GM19099 (cell line): ENCODE measurements around the gene CLDN18.

Experiments used
- POLR2A ChIP-seq: IDR thresholded peaks from 3 replicates; pipeline ENCODE4 v1.6.1; 2011; ENCODE audit warnings: low read depth; ENCODE audit not compliant: insufficient read length; ENCODE audit errors: extremely low read depth

CLDN18 gene

GRCh38 chr3:138009476-138010272, at the start of gene CLDN18:
Gene CLDN18 (plus strand): TSS chr3:138010165. CDS start chr3:138010226, 61 bp downstream.
- TF ChIP-seq POLR2A = no peak

DNA sequence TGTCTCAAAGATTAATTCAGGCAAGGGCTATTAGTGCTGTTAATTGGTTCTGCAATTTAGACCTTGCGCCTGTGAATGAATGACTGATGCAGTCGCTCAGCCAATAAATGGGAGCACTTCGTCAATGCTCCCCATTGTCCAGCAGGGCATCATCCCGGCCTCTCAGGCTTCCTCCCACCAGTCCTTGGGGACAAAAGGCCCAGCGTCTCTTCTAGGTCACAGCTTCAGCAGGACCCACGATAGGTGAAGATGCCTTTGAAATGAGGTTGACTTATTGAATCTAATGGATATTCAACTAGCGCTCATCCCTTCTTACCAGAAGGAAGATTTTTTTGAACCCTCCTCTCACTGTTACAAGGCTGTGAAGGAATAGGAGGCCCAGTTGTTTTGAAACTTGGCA, 47.7 kb upstream of the CLDN18 start:
- no peak for TF ChIP-seq POLR2A

GRCh38 chr3:137963463-137963862, 46.5 kb upstream of the CLDN18 start:
- no peak for TF ChIP-seq POLR2A

DNA sequence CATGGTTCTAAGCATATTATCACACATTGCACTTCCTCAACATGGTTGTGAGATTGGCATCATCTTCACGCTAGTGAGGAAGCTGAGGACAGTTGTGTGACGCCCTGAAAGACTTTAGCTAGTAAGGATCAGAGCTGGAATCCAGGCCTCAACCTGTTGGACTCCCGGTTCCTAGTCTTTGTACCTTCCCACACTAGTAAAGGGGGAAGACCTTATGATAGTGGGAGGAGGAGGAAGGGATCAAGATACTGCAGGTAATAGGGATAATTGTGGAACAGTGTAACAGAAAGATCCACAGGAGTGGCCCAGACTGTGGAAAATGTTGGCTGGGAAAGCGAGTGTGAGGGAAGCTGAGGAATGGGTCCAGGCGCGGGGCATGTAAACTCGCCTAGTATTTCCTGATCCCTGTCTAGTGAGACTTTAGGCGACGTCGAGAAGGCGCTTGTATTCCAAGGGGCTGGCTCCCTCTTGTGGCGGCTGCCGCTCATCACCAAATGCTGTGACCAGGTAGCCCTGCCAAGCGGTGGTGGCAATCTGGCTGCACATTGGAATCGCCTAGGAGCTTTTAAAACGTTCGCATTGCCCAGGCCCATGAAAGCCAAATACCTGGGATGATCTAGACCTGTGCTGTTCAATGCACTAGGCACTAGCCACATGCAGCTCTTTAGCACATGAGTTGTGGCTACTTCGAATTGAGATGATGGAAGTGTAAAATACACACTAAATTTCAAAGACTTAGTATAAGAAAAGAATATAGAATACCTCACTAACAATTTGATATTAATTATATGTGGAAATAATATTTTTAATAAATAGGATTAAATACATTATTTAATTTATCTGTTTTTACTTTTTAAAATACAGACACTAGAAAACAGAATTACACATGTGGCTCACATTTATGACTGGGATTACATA, 38.8 kb upstream of the CLDN18 start:
- TF ChIP-seq POLR2A = no peak

DNA sequence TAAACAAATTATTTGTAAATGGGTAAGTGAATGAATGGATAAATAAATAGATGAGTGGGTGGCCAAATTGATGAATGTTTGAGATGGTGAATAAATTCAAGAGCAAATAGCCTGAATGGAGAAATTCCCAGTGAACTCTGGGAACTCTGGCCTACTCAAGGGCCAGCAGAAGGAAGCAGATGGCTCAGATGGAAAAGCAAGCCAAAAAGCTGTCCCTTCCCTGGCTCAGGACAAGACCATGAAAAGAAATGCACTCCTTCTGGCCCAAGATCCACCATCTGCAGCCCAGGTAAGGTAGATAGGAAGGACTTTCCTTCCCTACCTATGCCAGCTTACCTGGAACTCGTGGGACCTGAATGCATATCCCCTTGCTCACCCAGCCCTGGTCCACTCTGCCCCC, 37.6 kb upstream of the CLDN18 start:
- TF ChIP-seq POLR2A = no peak

GRCh38 chr3:137978328-137978727, 31.6 kb upstream of the CLDN18 start:
- TF ChIP-seq POLR2A = no peak

- TF ChIP-seq POLR2A = no peak
Measured at GRCh38 chr3:137987723-137988122, 22.2 kb upstream of the CLDN18 start.

DNA sequence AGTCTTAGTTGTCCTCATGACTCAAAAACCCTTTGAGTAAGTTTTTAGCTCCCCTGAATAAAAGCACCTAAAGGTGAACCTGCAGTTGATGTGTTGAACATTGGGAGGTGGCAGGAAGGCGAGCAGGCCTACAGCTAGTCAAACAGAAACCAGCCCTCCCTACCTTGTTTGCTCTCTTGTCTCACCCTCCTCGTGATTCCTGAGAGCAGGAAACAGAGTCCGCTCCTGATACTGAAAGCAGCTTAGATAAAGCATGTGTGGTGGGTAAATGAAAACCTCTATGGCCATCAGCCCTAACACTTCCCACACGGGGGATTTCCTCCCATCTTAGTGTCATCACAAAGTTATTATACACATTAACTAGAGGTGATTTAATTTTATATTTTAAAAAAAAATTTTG, 21.8 kb upstream of the CLDN18 start:
- no peak for TF ChIP-seq POLR2A

GRCh38 chr3:137988982-137989381, 21.0 kb upstream of the CLDN18 start:
- TF ChIP-seq POLR2A = no peak

- no peak for TF ChIP-seq POLR2A
Measured at GRCh38 chr3:137990427-137990826, 19.5 kb upstream of the CLDN18 start.

DNA sequence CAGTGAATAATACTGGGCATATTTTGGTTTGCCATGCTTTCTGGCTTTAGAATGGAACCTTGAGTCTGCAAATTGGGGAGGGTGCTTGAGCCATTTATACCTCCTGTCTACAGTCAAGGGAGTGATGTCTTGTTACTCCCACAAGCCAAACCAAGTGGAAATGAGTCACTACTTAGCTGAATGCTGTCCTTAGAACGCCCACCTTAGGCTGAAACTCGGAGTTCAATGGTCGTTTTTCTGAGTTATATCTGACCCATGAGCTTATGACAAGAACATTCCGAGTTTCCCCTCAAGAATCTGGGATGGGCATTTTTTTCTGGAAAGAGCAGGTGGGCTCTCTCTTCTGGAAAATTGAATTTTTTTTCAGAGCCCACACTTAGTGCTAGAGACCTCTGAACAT, 17.4 kb upstream of the CLDN18 start:
- no peak for TF ChIP-seq POLR2A

GRCh38 chr3:137998121-137999042, 11.6 kb upstream of the CLDN18 start:
- no peak for TF ChIP-seq POLR2A

DNA sequence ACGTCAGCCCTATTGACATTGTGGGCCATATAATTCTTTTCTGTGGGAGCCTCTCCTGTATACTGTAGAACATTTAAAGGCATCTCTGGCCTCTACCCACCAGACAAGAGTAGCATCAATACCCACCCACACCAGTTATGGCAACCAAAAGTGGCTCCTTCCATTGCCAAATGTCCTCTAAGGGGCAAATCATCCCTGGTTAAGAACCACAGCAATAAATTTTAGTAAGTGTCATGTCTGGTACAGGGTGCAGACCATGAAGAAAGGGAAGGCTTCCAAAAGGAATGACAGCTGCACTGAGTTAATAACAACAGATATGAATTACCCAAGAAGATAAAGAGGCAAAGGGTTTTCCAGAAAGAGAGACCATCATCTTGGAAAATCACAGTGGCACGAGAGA, 6.9 kb upstream of the CLDN18 start:
- TF ChIP-seq POLR2A = no peak

GRCh38 chr3:138005627-138006026, 4.3 kb upstream of the CLDN18 start:
- TF ChIP-seq POLR2A = no peak

- TF ChIP-seq POLR2A = no peak
Measured at GRCh38 chr3:138007898-138008297, 2.1 kb upstream of the CLDN18 start.
